Pancreas (tissue), 10 donors: ENCODE data around the gene CCDC159. TPM values are rescaled to one million over a fixed set of nuclear protein-coding genes. Genes with fewer than 3 reads are reported as not detected.
A peak's percentile ranks its signal among the peaks of the same experiment; 100 is the strongest.

ENCODE experiments used
- ATAC-seq, 4 donors: fragments of 200-7000 bp; cut with Tn5 transposase; one replicate each; pipeline versions ENCODE4 v1.8.0 to v1.9.1; 2020; ENCODE audit warnings: mild to moderate bottlenecking in 4 of 4, moderate library complexity in 4 of 4
- DNase-seq, 6 donors: peaks; one replicate each; pipeline ENCODE4 v3.0.0-alpha.2; 2020
- FAIRE-seq: peaks from 2 replicates; lab custom pipeline; 2012; peaks lifted over from hg19 to GRCh38; lab: Jason Lieb, UNC
- H3K27ac ChIP-seq, 4 donors: fragments of 200-600 bp; sonication (generic); 1 replicate in 3 of 4; 2 replicates in 1 of 4; pipeline versions ENCODE4 v1.5.0 to v1.8.0; 2020
- H3K27me3 ChIP-seq, 4 donors: fragments of 200-600 bp; one replicate each; pipeline ENCODE4 v1.8.0; 2021
- H3K36me3 ChIP-seq, 3 donors: fragments of 200-600 bp; sonication (generic) in 1 of 3; one replicate each; pipeline versions ENCODE4 v1.5.0 to v1.8.0; 2020 to 2021
- H3K4me1 ChIP-seq, 3 donors: fragments of 200-600 bp; one replicate each; pipeline ENCODE4 v1.8.0; 2021
- H3K4me3 ChIP-seq, 4 donors: fragments of 200-600 bp; sonication (generic) in 2 of 4; one replicate each; pipeline versions ENCODE4 v1.5.0 to v1.8.0; 2020 to 2021
- H3K9me3 ChIP-seq, 4 donors: fragments of 200-600 bp; one replicate each; pipeline ENCODE4 v1.8.0; 2021
- CTCF ChIP-seq, 4 donors: fragments of 200-600 bp; sonication (generic) in 3 of 4; IDR thresholded peaks; one replicate each; pipeline versions ENCODE4 v1.5.0 to v1.8.0; 2021; ENCODE audit warnings: antibody characterized with exemption in 4 of 4
- WGBS, 2 donors: extraction: QIAGEN DNeasy Blood & Tissue Kit; methylation state at CpG; one replicate each; pipeline ENCODE4 v1.1.7; 2013; 5-methylcytosine and 5-hydroxymethylcytosine counted together
- intact Hi-C, 3 donors: fragments of 100-400 bp; cut with DNase I; formaldehyde crosslinking; loops; one replicate each; pipeline versions ENCODE4 v1.11.1 to v1.14.2; 2022
- polyA plus RNA-seq, 2 donors: library from polyadenylated mRNA; stranded (reverse); fragments of 200-250 nt; gene quantifications; one replicate each; pipeline ENCODE4 v1.2.3, GENCODE V29; 2013
- total RNA-seq, 6 donors: library from RNA; stranded (reverse); fragmentation: NEBNext Ultra II Directional in 4 of 6; extraction: Animal tissue kit (Norgen Biotek cat#: 25700) in 4 of 6; gene quantifications; one replicate each; pipeline versions ENCODE4 v1.2.1 to v1.2.4, GENCODE V29; 2021 to 2023
- donor health status: healthy with polysubstance abuse.
- donor health status: DM: no; HTN: no; CAD: no; lungs with moderate emphysema.
- donor health status: DM: no; HTN: no; CAD: no.
- donor health status: control.
- donor health status: control.
- donor health status: Bipolar disorder and iron deficiency.
- donor health status: DM: yes; HTN: yes; CAD: no.
- donor health status: DM: no; HTN: no; CAD: no.
- donor health status: DM: no; HTN: no; CAD: no.
- donor health status: DM: yes; HTN: yes; CAD: no.

The CCDC159 gene
- total and polyA plus RNA-seq, 8 donors: 11.6 to 106 (median 15.6) TPM

- ATAC-seq (no peak), DNase-seq (no peak), FAIRE-seq (no peak)
- Histone ChIP-seq H3K27ac (no peak overlapping the region), H3K36me3 (peaks cover 0 to 22% (median 0%) of the 10 kb centered on the region in 3 donors), H3K27me3 (no peaks in the 10 kb centered on the region), H3K4me3 (no peak overlapping the region), H3K9me3 (no peaks in the 10 kb centered on the region), H3K4me1 (no peaks in the 10 kb centered on the region)
- 96% methylated on average over 9 of the region's 9 CpGs for WGBS, 2 donors
- no peak for TF ChIP-seq CTCF (IDR thresholded peaks at IDR 0.05)
- intact Hi-C loops: no loop called here
Observed at GRCh38 chr19:11399667-11400066, 53.3 kb downstream of the CCDC159 start.

GRCh38 chr19:11400798-11401197 is 54.5 kb downstream of the CCDC159 start:
- FAIRE-seq (no peak), ATAC-seq (peak in 1 of 4 donors; percentile 21), DNase-seq (peak in 1 of 6 donors; percentile 14)
- H3K36me3 ChIP-seq: peaks cover 0 to 22% (median 0%) of the 10 kb centered on the region in 3 donors
- WGBS, 2 donors: 94 to 95% methylated on average over 1 of the region's 1 CpG
- H3K27ac ChIP-seq: no peak overlapping the region
- H3K9me3 ChIP-seq: no peaks in the 10 kb centered on the region
- no peak overlapping the region for H3K4me3 ChIP-seq
- intact Hi-C loops: no loop called here
- no peaks in the 10 kb centered on the region for H3K27me3 ChIP-seq
- H3K4me1 ChIP-seq: no peaks in the 10 kb centered on the region
- no peak for TF ChIP-seq CTCF (IDR thresholded peaks at IDR 0.05)

- Histone ChIP-seq H3K27ac (no peak overlapping the region), H3K27me3 (no peaks in the 10 kb centered on the region), H3K4me1 (no peaks in the 10 kb centered on the region), H3K9me3 (no peaks in the 10 kb centered on the region), H3K36me3 (peaks cover 0 to 22% (median 0%) of the 10 kb centered on the region in 3 donors), H3K4me3 (no peak overlapping the region)
- intact Hi-C loops: no loop called here
- no peak for TF ChIP-seq CTCF (IDR thresholded peaks at IDR 0.05)
- DNase-seq (peak in 2 of 6 donors; percentile 17 to 77), FAIRE-seq (no peak), ATAC-seq (no peak)
- WGBS, 2 donors: 82 to 86% methylated on average over 4 to 9 of the region's 9 CpGs
Observed at GRCh38 chr19:11401808-11402543, 55.7 kb downstream of the CCDC159 start.

Other genes with a start within 250 kb of the CCDC159 start
- gene SPC24, start 190.7 kb upstream of the CCDC159 start, total RNA-seq: 1 to 10 TPM in 1 of 6 donors, under 1 TPM in 5; 0.20 to 1.4 (median 0.55) TPM
- under 1 TPM; 0.47 to 0.72 TPM for gene SPC24, start 190.7 kb upstream of the CCDC159 start, polyA plus RNA-seq
- gene KANK2, start 149.0 kb upstream of the CCDC159 start, total RNA-seq: 10 to 100 TPM; 19.0 to 44.6 (median 25.5) TPM
- gene KANK2, start 149.0 kb upstream of the CCDC159 start, polyA plus RNA-seq: 10 to 100 TPM; 34.7 to 48.7 TPM
- 1 to 10 TPM in 2 of 6 donors, not detected in 4; 1.3 to 1.4 TPM for gene ANGPTL8, start 106.9 kb upstream of the CCDC159 start, total RNA-seq
- 1 to 10 TPM in 1 of 2 donors, under 1 TPM in 1; 0.38 to 2.2 TPM for gene ANGPTL8, start 106.9 kb upstream of the CCDC159 start, polyA plus RNA-seq
- gene DOCK6, start 84.0 kb upstream of the CCDC159 start, total RNA-seq: 10 to 100 TPM; 18.0 to 31.8 (median 26.2) TPM
- gene DOCK6, start 84.0 kb upstream of the CCDC159 start, polyA plus RNA-seq: 10 to 100 TPM; 60.2 to 79.0 TPM
- gene TSPAN16, start 50.4 kb upstream of the CCDC159 start, total RNA-seq: not detected
- gene TSPAN16, start 50.4 kb upstream of the CCDC159 start, polyA plus RNA-seq: not detected
- gene RAB3D, start 6.9 kb upstream of the CCDC159 start, total RNA-seq: 100 to 1,000 TPM in 4 of 6 donors, 10 to 100 TPM in 2; 70.6 to 134 (median 107) TPM
- gene RAB3D, start 6.9 kb upstream of the CCDC159 start, polyA plus RNA-seq: 10 to 100 TPM; 11.0 to 15.2 TPM
- 10 to 100 TPM; 41.4 to 69.2 (median 53.0) TPM for gene TMEM205, start 251 bp upstream of the CCDC159 start, total RNA-seq
- gene TMEM205, start 251 bp upstream of the CCDC159 start, polyA plus RNA-seq: 100 to 1,000 TPM in 1 of 2 donors, 10 to 100 TPM in 1; 84.5 to 175 TPM
- 10 to 100 TPM in 1 of 6 donors, 1 to 10 TPM in 5; 4.4 to 11.0 (median 7.1) TPM for gene PLPPR2, start 8.9 kb downstream of the CCDC159 start, total RNA-seq
- gene PLPPR2, start 8.9 kb downstream of the CCDC159 start, polyA plus RNA-seq: 10 to 100 TPM; 15.7 to 32.8 TPM
- gene SWSAP1, start 28.1 kb downstream of the CCDC159 start, total RNA-seq: 1 to 10 TPM in 4 of 6 donors, under 1 TPM in 2; 0.55 to 1.5 (median 1.1) TPM
- 1 to 10 TPM; 1.8 to 2.7 TPM for gene SWSAP1, start 28.1 kb downstream of the CCDC159 start, polyA plus RNA-seq
- 10 to 100 TPM in 1 of 6 donors, 1 to 10 TPM in 5; 5.4 to 16.3 (median 8.0) TPM for gene EPOR, start 37.8 kb downstream of the CCDC159 start, total RNA-seq
- 10 to 100 TPM; 30.4 to 46.2 TPM for gene EPOR, start 37.8 kb downstream of the CCDC159 start, polyA plus RNA-seq
- 10 to 100 TPM; 22.3 to 71.1 (median 33.7) TPM for gene RGL3, start 72.8 kb downstream of the CCDC159 start, total RNA-seq
- gene RGL3, start 72.8 kb downstream of the CCDC159 start, polyA plus RNA-seq: 100 to 1,000 TPM; 152 to 170 TPM
- gene ODAD3, start 88.6 kb downstream of the CCDC159 start, total RNA-seq: under 1 TPM; 0.13 to 0.44 (median 0.26) TPM
- 1 to 10 TPM in 1 of 2 donors, under 1 TPM in 1; 0.84 to 1.8 TPM for gene ODAD3, start 88.6 kb downstream of the CCDC159 start, polyA plus RNA-seq
- 100 to 1,000 TPM; 132 to 217 (median 175) TPM for gene PRKCSH, start 89.1 kb downstream of the CCDC159 start, total RNA-seq
- gene PRKCSH, start 89.1 kb downstream of the CCDC159 start, polyA plus RNA-seq: 100 to 1,000 TPM; 114 to 140 TPM
- gene ELAVL3, start 134.5 kb downstream of the CCDC159 start, total RNA-seq: under 1 TPM in 1 of 6 donors, not detected in 5; 0.15 TPM
- under 1 TPM; 0.08 to 0.16 TPM for gene ELAVL3, start 134.5 kb downstream of the CCDC159 start, polyA plus RNA-seq
- 1 to 10 TPM; 4.5 to 6.2 (median 5.6) TPM for gene ZNF653, start 159.3 kb downstream of the CCDC159 start, total RNA-seq
- 10 to 100 TPM; 21.8 to 25.6 TPM for gene ZNF653, start 159.3 kb downstream of the CCDC159 start, polyA plus RNA-seq
- 10 to 100 TPM; 32.1 to 54.8 (median 36.9) TPM for gene ECSIT, start 182.6 kb downstream of the CCDC159 start, total RNA-seq
- gene ECSIT, start 182.6 kb downstream of the CCDC159 start, polyA plus RNA-seq: 10 to 100 TPM; 60.3 to 87.3 TPM
- 1 to 10 TPM in 4 of 6 donors, under 1 TPM in 2; 0.43 to 5.2 (median 1.8) TPM for gene CNN1, start 192.3 kb downstream of the CCDC159 start, total RNA-seq
- 10 to 100 TPM; 11.3 to 38.8 TPM for gene CNN1, start 192.3 kb downstream of the CCDC159 start, polyA plus RNA-seq
- 10 to 100 TPM; 25.0 to 38.9 (median 32.4) TPM for gene ELOF1, start 212.7 kb downstream of the CCDC159 start, total RNA-seq
- gene ELOF1, start 212.7 kb downstream of the CCDC159 start, polyA plus RNA-seq: 10 to 100 TPM; 52.0 to 63.4 TPM
- gene ACP5, start 231.1 kb downstream of the CCDC159 start, total RNA-seq: 10 to 100 TPM in 2 of 6 donors, 1 to 10 TPM in 4; 3.5 to 21.8 (median 7.0) TPM
- gene ACP5, start 231.1 kb downstream of the CCDC159 start, polyA plus RNA-seq: 10 to 100 TPM in 1 of 2 donors, 1 to 10 TPM in 1; 7.7 to 11.4 TPM